ENCODE results near the gene CD55.

Gene CD55

GRCh38 chr1:207313131-207313530 is 8.3 kb upstream of the CD55 start:
- no peak overlapping the region for H3K4me2 ChIP-seq (ENCODE audit: low read length)
- H3F3A ChIP-seq (ENCODE audit: control insufficient read depth, insufficient read depth): peaks cover 16% of the 10 kb centered on the region
- H3K27ac ChIP-seq (ENCODE audit: low read depth, low read length): no peak overlapping the region
- no peak for TF ChIP-seq CTCF (IDR thresholded peaks at IDR 0.05; ENCODE audit: low read depth, low read length, poor library complexity, severe bottlenecking)
- no peak for TF ChIP-seq EZH2phosphoT487 (IDR thresholded peaks at IDR 0.05; ENCODE audit: borderline replicate concordance, low read length)
- H3K4me1 ChIP-seq (ENCODE audit: control insufficient read depth, low read length): peaks cover 59% of the 10 kb centered on the region
- no peaks in the 10 kb centered on the region for H4K20me1 ChIP-seq (ENCODE audit: control insufficient read depth, insufficient read depth, low read depth, low read length)
- H3K9me3 ChIP-seq (ENCODE audit: control insufficient read depth, insufficient read depth, low read length): no peaks in the 10 kb centered on the region
- peaks cover 4% of the 10 kb centered on the region for H3K36me3 ChIP-seq (ENCODE audit: control insufficient read depth, low read length)
- no peaks in the 10 kb centered on the region; the same call in 1 of the 2 replicates for H3K79me2 ChIP-seq (ENCODE audit: control insufficient read depth, low read length)
- no peaks in the 10 kb centered on the region for H3K27me3 ChIP-seq (ENCODE audit: control insufficient read depth, low read length)
- H3K9me2 ChIP-seq (replicated peaks; ENCODE audit: control insufficient read depth, low read length): no peaks in the 10 kb centered on the region
- no peak overlapping the region for H3K4me3 ChIP-seq (ENCODE audit: low read length)

GRCh38 chr1:207314816-207315215 is 6.7 kb upstream of the CD55 start:
- Histone ChIP-seq H3K4me2 (ENCODE audit: low read length) (no peak overlapping the region), H3K36me3 (ENCODE audit: control insufficient read depth, low read length) (no peaks in the 10 kb centered on the region), H3K27ac (ENCODE audit: low read depth, low read length) (no peak overlapping the region), H3F3A (ENCODE audit: control insufficient read depth, insufficient read depth) (peaks cover 16% of the 10 kb centered on the region; the same call in 1 of the 2 replicates), H3K4me1 (ENCODE audit: control insufficient read depth, low read length) (peaks cover 44% of the 10 kb centered on the region), H4K20me1 (ENCODE audit: control insufficient read depth, insufficient read depth, low read depth, low read length) (no peaks in the 10 kb centered on the region), H3K9me3 (ENCODE audit: control insufficient read depth, insufficient read depth, low read length) (no peaks in the 10 kb centered on the region), H3K27me3 (ENCODE audit: control insufficient read depth, low read length) (no peaks in the 10 kb centered on the region), H3K9me2 (replicated peaks; ENCODE audit: control insufficient read depth, low read length) (no peaks in the 10 kb centered on the region), H3K4me3 (ENCODE audit: low read length) (no peak overlapping the region), H3K79me2 (ENCODE audit: control insufficient read depth, low read length) (no peaks in the 10 kb centered on the region; the same call in 1 of the 2 replicates)
- TF ChIP-seq CTCF (IDR thresholded peaks at IDR 0.05; ENCODE audit: low read depth, low read length, poor library complexity, severe bottlenecking) (no peak), EZH2phosphoT487 (IDR thresholded peaks at IDR 0.05; ENCODE audit: borderline replicate concordance, low read length) (no peak)

GRCh38 chr1:207315435-207315834 is 6.0 kb upstream of the CD55 start:
- TF ChIP-seq CTCF (IDR thresholded peaks at IDR 0.05; ENCODE audit: low read depth, low read length, poor library complexity, severe bottlenecking): no peak
- TF ChIP-seq EZH2phosphoT487 (IDR thresholded peaks at IDR 0.05; ENCODE audit: borderline replicate concordance, low read length): no peak

More at GRCh38 chr1:207315435-207315834, 6.0 kb upstream of the CD55 start:
- H3K9me2 ChIP-seq (replicated peaks; ENCODE audit: control insufficient read depth, low read length): no peaks in the 10 kb centered on the region
- no peaks in the 10 kb centered on the region for H3K9me3 ChIP-seq (ENCODE audit: control insufficient read depth, insufficient read depth, low read length)
- H3K4me2 ChIP-seq (ENCODE audit: low read length): no peak overlapping the region
- H3K4me1 ChIP-seq (ENCODE audit: control insufficient read depth, low read length): peaks cover 38% of the 10 kb centered on the region
- no peaks in the 10 kb centered on the region for H3K36me3 ChIP-seq (ENCODE audit: control insufficient read depth, low read length)
- H3K79me2 ChIP-seq (ENCODE audit: control insufficient read depth, low read length): no peaks in the 10 kb centered on the region; the same call in 1 of the 2 replicates
- peaks cover 16% of the 10 kb centered on the region; the same call in 1 of the 2 replicates for H3F3A ChIP-seq (ENCODE audit: control insufficient read depth, insufficient read depth)
- H3K27ac ChIP-seq (ENCODE audit: low read depth, low read length): no peak overlapping the region
- H3K4me3 ChIP-seq (ENCODE audit: low read length): no peak overlapping the region
- H3K27me3 ChIP-seq (ENCODE audit: control insufficient read depth, low read length): no peaks in the 10 kb centered on the region
- H4K20me1 ChIP-seq (ENCODE audit: control insufficient read depth, insufficient read depth, low read depth, low read length): no peaks in the 10 kb centered on the region
